Measurements from ENCODE around the gene SYNE1. TPM values are rescaled to one million over a fixed set of nuclear protein-coding genes. Genes with fewer than 3 reads are reported as not detected.
"Not testable (repeated sequence)": the region's sequence is repeated elsewhere in the genome, so short reads cannot be mapped to it uniquely, and the experiment has no call there.

The SYNE1 gene
- total RNA-seq, 4 donors from 2014 or later = 29.1 to 51.5 (median 45.6) TPM

- intact Hi-C loops (cut with DNase I; ENCODE audit: low total_unique reads) = no loop called here
- no peak for ATAC-seq
These were observed 5.8 kb downstream of the SYNE1 start for GRCh38 chr6:152631376-152631775.

DNA sequence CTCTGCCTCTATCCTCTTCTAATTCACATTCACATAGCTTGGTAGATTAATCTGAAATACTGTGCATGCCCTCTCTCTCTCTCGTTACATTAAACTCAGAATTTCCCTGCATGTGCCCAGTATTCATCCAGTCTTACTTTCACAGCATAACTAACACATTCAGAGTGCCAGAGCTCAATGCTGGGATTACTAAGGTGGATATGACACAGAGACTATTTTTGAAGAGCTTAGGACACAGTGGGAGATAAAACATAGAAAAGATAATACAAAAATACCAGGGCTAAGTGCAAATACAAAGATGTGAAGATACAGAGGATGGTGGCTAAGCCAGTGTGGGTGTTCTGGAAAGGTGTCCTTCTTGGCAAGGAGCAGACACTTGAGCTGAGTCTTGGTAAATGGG lies 6.3 kb downstream of the SYNE1 start:
- Histone ChIP-seq H3K27ac (no peak overlapping the region), H3K4me3 (no peak overlapping the region), H3K9me3 (no peaks in the 10 kb centered on the region), H3K27me3 (no peaks in the 10 kb centered on the region), H3K4me1 (peaks cover 0 to 2% of the 10 kb centered on the region in 2 donors), H3K36me3 (no peaks in the 10 kb centered on the region)
- DNase-seq (no peak), ATAC-seq (no peak)
- intact Hi-C loops (cut with DNase I; ENCODE audit: low total_unique reads) = no loop called here
- in situ Hi-C loops (cut with MboI; ENCODE audit: low sequenced_read_pairs in 4 of 4) = no loop called here
- TF ChIP-seq, protein P1, sequence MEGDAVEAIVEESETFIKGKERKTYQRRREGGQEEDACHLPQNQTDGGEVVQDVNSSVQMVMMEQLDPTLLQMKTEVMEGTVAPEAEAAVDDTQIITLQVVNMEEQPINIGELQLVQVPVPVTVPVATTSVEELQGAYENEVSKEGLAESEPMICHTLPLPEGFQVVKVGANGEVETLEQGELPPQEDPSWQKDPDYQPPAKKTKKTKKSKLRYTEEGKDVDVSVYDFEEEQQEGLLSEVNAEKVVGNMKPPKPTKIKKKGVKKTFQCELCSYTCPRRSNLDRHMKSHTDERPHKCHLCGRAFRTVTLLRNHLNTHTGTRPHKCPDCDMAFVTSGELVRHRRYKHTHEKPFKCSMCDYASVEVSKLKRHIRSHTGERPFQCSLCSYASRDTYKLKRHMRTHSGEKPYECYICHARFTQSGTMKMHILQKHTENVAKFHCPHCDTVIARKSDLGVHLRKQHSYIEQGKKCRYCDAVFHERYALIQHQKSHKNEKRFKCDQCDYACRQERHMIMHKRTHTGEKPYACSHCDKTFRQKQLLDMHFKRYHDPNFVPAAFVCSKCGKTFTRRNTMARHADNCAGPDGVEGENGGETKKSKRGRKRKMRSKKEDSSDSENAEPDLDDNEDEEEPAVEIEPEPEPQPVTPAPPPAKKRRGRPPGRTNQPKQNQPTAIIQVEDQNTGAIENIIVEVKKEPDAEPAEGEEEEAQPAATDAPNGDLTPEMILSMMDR (IDR thresholded peaks at IDR 0.05 in 4 of 5, conservative IDR thresholded peaks at IDR 0.05 in 1 of 5) = no peak
- no peak for TF ChIP-seq POLR2A (IDR thresholded peaks at IDR 0.05)

More at GRCh38 chr6:152631376-152631775, 5.8 kb downstream of the SYNE1 start:
- Histone ChIP-seq H3K4me1 (peaks cover 0 to 6% of the 10 kb centered on the region in 2 donors), H3K36me3 (no peaks in the 10 kb centered on the region), H3K9me3 (no peaks in the 10 kb centered on the region), H3K4me3 (no peak overlapping the region), H3K27ac (no peak overlapping the region), H3K27me3 (no peaks in the 10 kb centered on the region)
- no peak for TF ChIP-seq POLR2A (IDR thresholded peaks at IDR 0.05)
- TF ChIP-seq, protein P1 (IDR thresholded peaks at IDR 0.05 in 4 of 5, conservative IDR thresholded peaks at IDR 0.05 in 1 of 5) = no peak
- in situ Hi-C loops (cut with MboI; ENCODE audit: low sequenced_read_pairs in 4 of 4) = no loop called here
- DNase-seq = no peak

DNA sequence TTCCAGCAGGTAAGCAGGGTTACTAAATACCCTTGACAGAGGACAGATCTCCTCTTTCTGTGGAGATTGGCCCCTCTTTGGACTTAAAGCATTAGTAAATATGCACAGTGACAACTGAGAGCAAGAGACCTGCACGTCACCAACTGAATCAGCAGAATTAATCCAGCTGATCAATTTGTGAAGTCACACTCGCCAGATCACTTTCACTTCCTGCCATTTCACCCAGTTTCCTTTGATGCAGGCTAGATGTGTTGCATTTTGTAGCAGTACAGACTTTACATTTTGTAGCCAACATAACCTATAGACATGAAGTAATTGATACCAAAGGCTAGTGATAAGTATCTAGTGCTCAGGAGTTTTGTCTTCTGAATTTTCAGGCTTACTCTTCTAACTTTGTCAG lies 11.9 kb downstream of the SYNE1 start:
- intact Hi-C loops (cut with DNase I; ENCODE audit: low total_unique reads) = no loop called here
- ATAC-seq = no peak
- TF ChIP-seq, protein P1 (IDR thresholded peaks at IDR 0.05 in 4 of 5, conservative IDR thresholded peaks at IDR 0.05 in 1 of 5) = no peak
- no peak for TF ChIP-seq POLR2A (IDR thresholded peaks at IDR 0.05)
- DNase-seq = no peak
- H3K4me1 ChIP-seq = no peaks in the 10 kb centered on the region
- H3K9me3 ChIP-seq = no peaks in the 10 kb centered on the region
- in situ Hi-C loops (cut with MboI; ENCODE audit: low sequenced_read_pairs in 4 of 4) = no loop called here
- no peaks in the 10 kb centered on the region for H3K27me3 ChIP-seq
- H3K36me3 ChIP-seq = no peaks in the 10 kb centered on the region
- no peak overlapping the region for H3K4me3 ChIP-seq
- no peak overlapping the region for H3K27ac ChIP-seq

GRCh38 chr6:152614776-152615175 lies 22.4 kb downstream of the SYNE1 start:
- ATAC-seq; H3K27ac ChIP-seq; H3K4me3 ChIP-seq; in situ Hi-C loops (cut with MboI; ENCODE audit: low sequenced_read_pairs in 4 of 4); H3K27me3 ChIP-seq; H3K4me1 ChIP-seq; intact Hi-C loops (cut with DNase I; ENCODE audit: low total_unique reads); H3K36me3 ChIP-seq; DNase-seq; H3K9me3 ChIP-seq: not testable (repeated sequence)

DNA sequence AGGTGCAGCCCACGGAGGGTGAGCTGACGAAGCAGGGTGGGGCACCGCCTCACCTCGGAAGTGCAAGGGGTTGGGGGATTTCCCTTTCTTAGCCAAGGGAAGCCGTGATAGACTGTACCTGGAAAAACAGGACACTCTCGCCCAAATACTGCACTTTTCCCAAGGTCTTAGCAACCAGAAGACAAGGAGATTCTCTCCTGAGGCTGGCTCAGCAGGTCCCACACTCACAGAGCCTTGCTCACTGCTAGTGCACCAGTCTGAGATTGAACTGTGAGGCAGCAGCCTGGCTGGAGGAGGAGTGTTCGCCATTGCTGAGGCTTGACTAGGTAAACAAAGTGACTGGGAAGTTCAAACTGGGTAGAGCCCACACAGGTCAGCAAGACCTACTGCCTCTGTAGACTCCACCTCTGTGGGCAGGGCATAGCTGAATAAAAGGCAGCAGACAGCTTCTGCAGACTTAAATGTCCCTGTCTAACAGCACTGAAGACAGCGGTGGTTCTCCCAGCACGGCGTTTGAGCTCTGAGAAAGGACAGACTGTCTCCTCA lies 28.0 kb downstream of the SYNE1 start:
- Histone ChIP-seq H3K4me3 (no peak overlapping the region), H3K27ac (no peak overlapping the region), H3K4me1 (no peaks in the 10 kb centered on the region), H3K27me3 (no peaks in the 10 kb centered on the region), H3K36me3 (no peaks in the 10 kb centered on the region), H3K9me3 (no peaks in the 10 kb centered on the region)
- intact Hi-C loops (cut with DNase I; ENCODE audit: low total_unique reads) (no loop called here), in situ Hi-C loops (cut with MboI; ENCODE audit: low sequenced_read_pairs in 4 of 4) (no loop called here)
- DNase-seq = no peak
- ATAC-seq = no peak
- TF ChIP-seq, protein P1 (IDR thresholded peaks at IDR 0.05 in 4 of 5, conservative IDR thresholded peaks at IDR 0.05 in 1 of 5) = no peak
- no peak for TF ChIP-seq POLR2A (IDR thresholded peaks at IDR 0.05)
